Hypothalamus (tissue), 51 donors: ENCODE results near the gene RPP25L.

Source experiments
- DNase-seq, 51 donors: peaks; one replicate each; lab custom pipeline; 2025; lab: John Stamatoyannopoulos, UW

The RPP25L gene

DNA sequence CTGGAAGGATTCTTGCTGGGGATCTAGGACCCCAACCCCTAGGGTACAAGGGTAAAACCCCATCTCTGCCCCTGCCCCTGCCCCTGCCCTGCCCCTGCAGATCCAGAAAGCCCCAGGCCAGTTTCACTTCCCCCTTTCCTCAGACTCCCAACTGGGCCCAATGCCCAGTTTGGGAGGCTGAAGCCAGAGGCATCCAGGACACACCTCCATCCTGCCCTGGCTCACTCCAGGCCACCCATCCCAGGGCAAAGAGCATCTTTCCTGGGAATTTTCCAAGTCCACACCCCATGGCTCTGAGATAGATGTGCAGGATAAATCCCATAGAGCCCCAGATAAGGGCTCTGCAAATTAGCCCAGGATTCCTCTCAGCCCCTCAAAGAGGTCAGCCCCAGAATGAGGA lies 39.8 kb downstream of the RPP25L start:
- DNase-seq: no peak

DNA sequence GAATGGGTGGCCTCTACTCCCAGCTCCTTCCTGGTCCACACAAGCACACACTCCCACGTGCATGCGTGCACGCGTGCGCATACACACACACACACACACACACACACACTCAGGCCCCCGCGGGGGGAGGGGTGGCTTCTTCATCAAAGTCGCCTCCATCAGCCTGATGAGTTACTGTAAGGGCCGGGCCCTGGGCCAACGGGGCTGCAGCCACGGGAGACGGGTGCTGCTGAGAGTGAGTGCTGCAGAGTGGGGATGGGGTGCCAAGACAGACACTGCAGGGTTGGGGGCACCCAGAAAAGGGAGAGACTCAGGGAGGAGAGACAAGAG lies 40.5 kb downstream of the RPP25L start:
- DNase-seq: no peak

DNA sequence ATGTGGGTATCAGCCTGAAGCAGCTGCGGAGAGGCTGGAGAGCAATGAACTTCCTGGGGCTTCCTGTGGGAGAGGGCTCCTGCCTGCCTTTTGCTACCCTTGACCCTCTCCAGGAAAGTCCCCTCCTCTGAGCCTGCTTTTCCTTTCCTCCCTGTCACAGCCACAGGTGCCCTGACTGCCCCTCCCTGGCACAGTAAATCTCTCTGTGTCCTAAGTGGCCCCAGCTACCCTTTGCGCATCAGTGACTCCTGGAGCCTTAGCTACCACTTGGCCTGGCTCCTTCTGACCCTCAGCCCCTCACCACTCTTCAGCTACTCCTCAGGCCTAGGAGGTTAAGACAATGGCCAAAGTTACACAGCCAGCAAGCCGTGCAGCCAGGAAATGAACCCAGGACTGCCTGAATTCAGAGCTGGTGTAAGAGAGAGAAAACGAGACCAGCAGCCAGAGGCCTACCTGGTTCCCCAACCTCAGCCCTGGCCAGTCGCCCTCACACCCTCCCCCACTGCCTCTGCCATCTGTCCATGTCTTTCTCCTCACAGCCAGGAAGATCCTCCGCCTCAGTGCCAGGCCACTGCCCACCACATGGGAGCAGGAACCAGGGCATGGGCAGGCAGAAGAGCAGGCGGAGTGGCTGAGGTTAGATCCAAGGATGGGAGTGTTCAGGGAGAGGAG lies 41.0 kb downstream of the RPP25L start:
- DNase-seq: no peak

DNA sequence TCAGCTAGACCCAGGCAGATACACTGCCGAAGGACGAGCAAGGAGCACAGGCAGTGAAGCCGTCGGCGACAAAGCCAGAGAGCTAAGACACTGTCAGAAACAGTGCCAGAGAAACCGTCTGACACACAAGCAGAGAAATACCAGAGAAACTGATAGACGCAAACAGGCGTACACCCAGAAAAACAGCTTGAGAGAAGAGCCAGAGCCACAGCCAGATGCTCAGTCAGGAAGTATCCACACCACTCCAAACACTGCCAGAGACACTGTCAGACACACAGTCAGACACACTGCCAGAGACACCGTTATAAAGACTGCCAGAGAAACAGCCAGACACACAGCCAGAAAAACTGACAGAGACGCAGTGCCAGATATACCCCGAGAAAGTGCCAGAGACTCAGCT lies 41.5 kb downstream of the RPP25L start:
- DNase-seq: no peak

DNA sequence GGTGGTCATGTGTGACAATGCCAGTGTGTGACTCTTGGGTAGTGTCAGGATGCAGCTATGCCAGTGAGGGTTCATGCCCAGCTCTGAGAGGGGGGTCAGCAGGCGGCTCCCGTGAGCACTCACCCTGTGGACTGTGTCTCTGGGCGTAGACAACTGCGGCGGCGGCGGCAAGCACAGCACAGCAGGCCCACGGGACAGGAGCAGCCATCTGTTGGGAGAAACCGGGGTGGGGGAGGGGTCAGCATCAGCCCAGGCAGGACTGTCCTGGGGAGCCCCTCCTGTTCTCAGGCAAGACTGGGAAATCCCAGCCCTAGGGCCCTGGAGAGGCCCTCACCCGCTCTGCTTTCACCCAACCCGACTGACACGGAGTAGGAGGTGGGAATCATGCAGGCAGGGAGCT lies 43.1 kb downstream of the RPP25L start:
- DNase-seq: no peak

DNA sequence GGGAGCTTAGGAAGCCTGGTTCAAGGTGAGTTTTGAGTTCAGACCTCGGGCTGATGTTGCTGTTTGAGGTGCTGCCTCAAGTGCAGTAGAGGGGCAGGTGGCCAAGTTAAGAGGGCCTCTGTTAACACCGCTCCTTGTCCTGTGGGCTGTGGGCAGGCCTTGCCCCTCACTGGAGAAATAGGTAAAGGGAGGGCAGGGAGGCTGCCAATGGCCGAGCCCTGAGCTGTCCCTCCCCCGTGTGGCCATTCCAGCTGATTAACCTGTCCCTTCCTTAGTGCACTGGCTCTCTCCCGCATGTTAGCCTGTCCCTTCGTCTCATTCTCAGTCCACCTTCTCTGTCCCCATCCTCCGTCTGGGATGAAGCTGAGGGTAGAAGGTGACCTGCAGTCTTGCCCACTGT lies 43.8 kb downstream of the RPP25L start:
- no peak for DNase-seq

DNA sequence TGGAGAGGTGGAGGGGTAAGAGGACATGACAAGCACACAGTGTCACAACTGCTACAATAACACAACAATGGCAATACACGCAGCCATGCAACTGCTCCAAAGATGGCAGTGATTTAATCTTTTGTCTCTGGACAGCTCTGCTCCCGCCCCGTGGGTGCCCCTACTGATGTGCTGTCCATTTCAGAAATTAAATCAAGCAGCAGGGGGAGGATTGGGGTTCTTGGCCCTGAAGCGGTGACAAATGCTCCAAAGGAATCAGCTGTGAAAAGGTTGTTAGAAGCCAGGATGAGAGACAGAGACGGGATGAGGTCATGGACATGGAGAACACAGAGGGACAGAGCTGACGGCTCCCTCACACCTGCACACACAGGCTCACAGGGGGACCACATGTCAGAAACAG lies 44.9 kb downstream of the RPP25L start:
- no peak for DNase-seq

DNA sequence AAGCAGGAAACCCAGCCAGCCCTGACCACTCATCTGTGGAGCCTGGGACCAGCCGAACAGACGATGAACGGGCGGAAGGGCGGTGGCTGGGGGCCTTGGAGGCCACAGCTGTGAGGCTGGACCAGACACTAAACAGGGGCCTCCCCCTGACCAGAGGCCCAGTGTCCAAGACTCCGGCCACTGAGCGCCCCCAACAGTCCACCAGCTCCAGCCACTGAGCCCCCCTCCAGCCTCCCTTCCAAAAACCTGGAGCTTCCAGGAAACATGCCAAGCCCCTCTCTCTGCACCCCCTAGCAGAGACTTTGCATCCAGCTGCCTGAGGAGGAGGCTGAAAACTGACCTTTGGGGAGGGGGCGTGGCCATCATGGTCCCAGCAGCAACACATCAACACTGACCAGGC lies 45.6 kb downstream of the RPP25L start:
- DNase-seq: no peak

DNA sequence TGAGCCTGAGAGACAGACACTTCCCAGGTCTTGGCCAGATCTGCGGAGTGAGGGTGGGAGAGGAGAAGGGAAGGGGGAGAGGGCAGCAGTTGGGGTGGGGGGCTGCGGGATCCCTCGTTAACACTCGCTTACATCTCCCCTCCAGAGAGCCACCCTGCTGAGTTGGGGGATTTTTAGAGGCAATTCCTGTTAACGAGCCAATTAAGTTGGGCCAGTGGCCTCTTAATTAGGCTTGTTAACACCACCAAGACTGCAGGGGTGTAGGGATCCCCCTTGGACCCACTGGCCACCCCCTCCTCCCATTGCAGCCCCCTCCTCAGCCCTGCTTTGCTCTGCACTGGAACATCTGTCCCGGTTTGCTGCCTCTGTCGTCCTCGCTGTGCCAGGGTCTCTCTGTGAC lies 46.0 kb downstream of the RPP25L start:
- DNase-seq: no peak

DNA sequence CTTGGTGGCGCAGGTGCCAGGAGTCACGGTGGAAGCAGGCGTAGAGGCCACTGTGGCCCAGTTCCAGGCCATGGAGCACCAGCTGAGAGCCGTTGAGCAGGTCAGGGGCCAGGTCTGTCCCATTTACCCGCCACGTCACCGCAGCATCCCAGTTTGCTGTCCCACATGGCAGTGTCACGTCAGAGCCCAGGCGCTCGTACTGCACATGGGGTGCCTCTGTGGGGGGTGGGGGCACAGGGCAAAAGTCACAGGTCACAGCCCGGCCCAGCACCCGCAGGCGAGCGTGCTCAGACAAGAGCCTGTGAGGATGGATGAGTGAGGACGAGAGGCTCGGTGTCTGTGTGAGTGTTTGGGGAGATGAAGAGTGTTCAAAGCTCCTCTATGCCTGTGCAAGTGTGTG lies 47.3 kb downstream of the RPP25L start:
- no peak for DNase-seq

DNA sequence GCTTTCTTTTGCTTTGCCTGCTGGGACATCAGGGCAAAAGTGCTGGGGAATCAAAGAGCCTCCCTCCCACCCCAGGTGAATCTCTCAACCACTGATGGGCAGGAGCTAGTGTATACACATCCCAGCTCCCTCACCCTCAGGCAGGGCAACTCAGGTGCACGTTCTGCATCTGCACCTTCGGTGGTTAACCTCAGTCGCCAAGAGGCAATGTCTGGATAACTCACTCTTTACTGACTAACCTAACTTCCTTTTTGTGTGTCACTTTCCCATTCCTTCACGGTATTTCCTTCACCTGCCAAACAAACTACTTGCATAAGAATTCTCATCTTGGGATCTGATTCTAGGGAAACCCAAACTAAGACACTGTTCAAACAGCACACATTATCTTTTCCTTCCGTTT lies 48.6 kb downstream of the RPP25L start:
- DNase-seq: no peak

DNA sequence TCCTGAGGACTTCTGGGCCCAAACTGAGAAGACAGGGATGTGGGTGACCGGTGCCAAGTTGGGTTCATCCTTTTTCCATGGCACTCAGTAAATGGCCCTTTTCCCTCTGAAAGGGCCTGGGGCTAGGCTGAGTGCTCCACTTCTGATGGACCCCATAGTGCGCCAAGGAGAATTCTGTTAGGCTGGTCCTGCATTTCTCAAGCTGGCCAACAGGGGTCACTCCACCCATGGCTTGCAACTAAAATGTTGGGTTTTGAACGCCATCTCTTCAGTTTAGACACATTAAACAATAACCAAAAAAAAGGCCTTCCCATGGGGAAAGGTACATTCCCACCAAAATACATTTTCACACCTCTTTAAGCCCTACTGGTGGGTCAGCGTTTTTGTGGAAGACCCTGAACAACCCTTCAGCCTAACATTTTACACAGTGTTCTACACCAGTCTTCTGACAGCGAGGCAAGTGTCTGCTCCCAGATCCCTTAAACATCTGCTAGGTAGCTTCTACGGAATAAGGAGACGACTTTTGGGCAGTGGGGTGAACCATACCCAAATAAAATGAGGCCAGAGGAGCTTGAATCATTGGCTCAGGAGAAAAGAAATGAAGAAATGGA lies 49.7 kb downstream of the RPP25L start:
- no peak for DNase-seq

DNA sequence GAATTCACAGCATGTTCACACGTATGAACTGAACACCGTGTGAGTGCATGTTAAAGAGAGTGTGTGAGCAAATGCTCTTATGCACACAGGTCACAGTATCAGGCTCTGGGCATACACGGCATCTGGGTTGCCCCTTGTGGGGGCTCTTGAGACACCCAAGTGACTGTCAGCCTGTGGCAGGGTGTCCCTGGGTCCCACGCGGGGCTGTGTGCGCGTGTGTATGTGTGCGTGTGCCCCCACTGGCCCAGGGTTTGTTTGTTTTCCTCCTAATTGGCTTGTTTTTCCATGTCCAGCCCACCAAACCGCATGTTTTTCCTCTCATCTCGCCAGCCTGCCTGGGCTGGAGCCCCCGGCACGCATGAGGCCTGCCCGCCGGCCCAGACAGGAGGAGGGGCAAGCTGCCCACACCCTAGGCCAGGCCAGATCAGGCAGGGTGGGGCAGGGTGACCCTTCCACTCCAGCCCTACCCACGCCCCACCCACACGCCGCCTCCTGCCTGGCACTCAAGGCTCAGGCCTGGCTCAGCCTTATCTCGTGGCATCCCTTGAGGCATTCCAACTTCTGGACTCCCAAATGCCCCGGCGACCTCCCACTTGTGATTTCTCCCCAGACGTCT lies 51.2 kb downstream of the RPP25L start:
- DNase-seq: no peak
